ENCODE results near the gene MT2A. TPM values are rescaled to one million over a fixed set of nuclear protein-coding genes. Genes with fewer than 3 reads are reported as not detected.

MT2A gene
- total and polyA plus RNA-seq, 2 of the 13 experiments (the other 11 are each of a cell fraction or from before 2014, with no cell fraction given) = 135 to 371 TPM

DNA sequence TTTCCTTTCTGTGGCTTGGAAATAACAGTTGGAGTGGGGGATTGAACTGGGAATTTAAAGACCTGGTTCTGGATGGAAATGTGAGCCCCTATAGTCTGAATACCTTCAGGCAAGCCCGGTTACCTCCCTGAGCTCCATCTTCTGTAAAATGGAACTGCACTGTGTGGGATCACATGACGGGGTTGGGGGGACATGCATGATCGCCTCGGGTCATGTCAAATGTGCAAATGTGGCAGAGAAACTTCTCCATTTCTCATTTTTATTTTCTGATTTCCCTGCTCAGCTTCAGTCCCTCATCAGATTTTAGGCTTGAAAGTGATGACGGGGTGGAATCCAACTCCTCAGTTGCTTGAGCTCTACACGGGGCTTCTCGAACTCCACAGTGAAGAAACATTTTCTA, 44.8 kb downstream of the MT2A start:
- TF ChIP-seq, protein P1, sequence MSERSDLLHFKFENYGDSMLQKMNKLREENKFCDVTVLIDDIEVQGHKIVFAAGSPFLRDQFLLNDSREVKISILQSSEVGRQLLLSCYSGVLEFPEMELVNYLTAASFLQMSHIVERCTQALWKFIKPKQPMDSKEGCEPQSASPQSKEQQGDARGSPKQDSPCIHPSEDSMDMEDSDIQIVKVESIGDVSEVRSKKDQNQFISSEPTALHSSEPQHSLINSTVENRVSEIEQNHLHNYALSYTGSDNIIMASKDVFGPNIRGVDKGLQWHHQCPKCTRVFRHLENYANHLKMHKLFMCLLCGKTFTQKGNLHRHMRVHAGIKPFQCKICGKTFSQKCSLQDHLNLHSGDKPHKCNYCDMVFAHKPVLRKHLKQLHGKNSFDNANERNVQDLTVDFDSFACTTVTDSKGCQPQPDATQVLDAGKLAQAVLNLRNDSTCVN (CRISPR knock-in tag; IDR thresholded peaks at IDR 0.05; ENCODE audit: borderline replicate concordance) = no peak
- TF ChIP-seq MTA1 (CRISPR knock-in tag; IDR thresholded peaks at IDR 0.05; ENCODE audit: borderline replicate concordance) = no peak
- no peak for TF ChIP-seq CREM (IDR thresholded peaks at IDR 0.05)
- no peak for TF ChIP-seq CREM (CRISPR knock-in tag; IDR thresholded peaks at IDR 0.05)
- TF ChIP-seq AHR (CRISPR knock-in tag; IDR thresholded peaks at IDR 0.05) = no peak
- no peak for TF ChIP-seq MAFF (IDR thresholded peaks at IDR 0.05; ENCODE audit: low read depth, low read length)
- no peak for TF ChIP-seq ZBTB14 (CRISPR knock-in tag; IDR thresholded peaks at IDR 0.05)
- no peak for TF ChIP-seq RFXANK (CRISPR knock-in tag; IDR thresholded peaks at IDR 0.05)
- DNase-seq (ENCODE audit: low spot score) = no peak
- Histone ChIP-seq H3K9ac (ENCODE audit: insufficient read depth, low read depth, low read length) (no peak overlapping the region), H4K20me1 (ENCODE audit: insufficient read depth, low read length) (no peaks in the 10 kb centered on the region), H2AFZ (ENCODE audit: low read length) (no peak overlapping the region), H3K27me3 (ENCODE audit: control insufficient read depth in 1 of 2, insufficient read depth in 2 of 2, low read length in 2 of 2) (peaks cover 2 to 26% of the 10 kb centered on the region in 2 experiments; a peak in 3 of 5 replicates), H3K4me3 (replicated peaks in 1 of 3; ENCODE audit: insufficient read depth in 1 of 3, low read depth in 2 of 3, low read length in 3 of 3) (no peak overlapping the region), H3K4me1 (ENCODE audit: insufficient read depth, low read length) (peaks cover 22% of the 10 kb centered on the region), H3K79me2 (ENCODE audit: insufficient read depth, low read length) (no peaks in the 10 kb centered on the region), H3K9me3 (ENCODE audit: low read length) (no peaks in the 10 kb centered on the region), H3K27ac (ENCODE audit: extremely low read length, insufficient read depth, low read length) (no peak overlapping the region), H3K36me3 (replicated peaks in 1 of 2; ENCODE audit: control insufficient read depth in 1 of 2, insufficient read depth in 2 of 2, low read length in 2 of 2) (no peaks in the 10 kb centered on the region), H3K4me2 (ENCODE audit: low read depth, low read length) (no peak overlapping the region)
- in situ Hi-C loops (cut with HindIII; ENCODE audit: extremely low pct_ligation_motif_present, low pct_unique_long_range_greater_than_20kb) = no loop called here
- CTCF ChIA-PET (ENCODE audit: low intra/inter-chr PET ratio, low total read pairs) = no interaction called here
- BruUV-seq (replicated peaks) = no TSS peak
- POLR2A ChIA-PET = no interaction called here
- intact Hi-C loops (cut with micrococcal nuclease; ENCODE audit: unreplicated experiment) = loop anchor here (10.0 kb wide), 1 partner anchor 48 kb away; the partner anchor contains the start of gene MT2A
- FAIRE-seq = no peak
- 40% methylated on average over 7 of the region's 7 CpGs for WGBS (ENCODE audit: low lambda C conversion rate)
- ATAC-seq = no peak
